ENCODE measurements around the gene IL3.

Gene IL3

GRCh38 chr5:132063090-132063911, 2.8 kb downstream of the IL3 start:
- Histone ChIP-seq H3K4me2 (ENCODE audit: low read length) (no peak overlapping the region), H3K9ac (ENCODE audit: low read depth, low read length) (no peak overlapping the region), H3K9me3 (replicated peaks; ENCODE audit: low read length) (no peaks in the 10 kb centered on the region), H3K27me3 (ENCODE audit: control insufficient read depth, insufficient read depth, low read length) (no peaks in the 10 kb centered on the region), H3K4me1 (ENCODE audit: control insufficient read depth, insufficient read depth, low read length) (peaks cover 4% of the 10 kb centered on the region), H3K4me3 (ENCODE audit: low read length) (no peak overlapping the region), H3K36me3 (ENCODE audit: insufficient read depth, low read length) (no peaks in the 10 kb centered on the region)

- Histone ChIP-seq H3K4me1 (ENCODE audit: control insufficient read depth, insufficient read depth, low read length) (peaks cover 4% of the 10 kb centered on the region), H3K9ac (ENCODE audit: low read depth, low read length) (no peak overlapping the region), H3K4me2 (ENCODE audit: low read length) (no peak overlapping the region), H3K9me3 (replicated peaks; ENCODE audit: low read length) (no peaks in the 10 kb centered on the region), H3K4me3 (ENCODE audit: low read length) (no peak overlapping the region), H3K27me3 (ENCODE audit: control insufficient read depth, insufficient read depth, low read length) (no peaks in the 10 kb centered on the region), H3K36me3 (ENCODE audit: insufficient read depth, low read length) (no peaks in the 10 kb centered on the region)
Observed at GRCh38 chr5:132064140-132064539, 3.7 kb downstream of the IL3 start.

GRCh38 chr5:132064738-132065331, 4.4 kb downstream of the IL3 start:
- no peaks in the 10 kb centered on the region for H3K27me3 ChIP-seq (ENCODE audit: control insufficient read depth, insufficient read depth, low read length)
- peaks cover 4% of the 10 kb centered on the region for H3K4me1 ChIP-seq (ENCODE audit: control insufficient read depth, insufficient read depth, low read length)
- no peak overlapping the region for H3K4me2 ChIP-seq (ENCODE audit: low read length)
- no peak overlapping the region for H3K9ac ChIP-seq (ENCODE audit: low read depth, low read length)
- no peaks in the 10 kb centered on the region for H3K36me3 ChIP-seq (ENCODE audit: insufficient read depth, low read length)
- no peaks in the 10 kb centered on the region for H3K9me3 ChIP-seq (replicated peaks; ENCODE audit: low read length)
- H3K4me3 ChIP-seq (ENCODE audit: low read length) = no peak overlapping the region

GRCh38 chr5:132065351-132065937, 5.0 kb downstream of the IL3 start:
- Histone ChIP-seq H3K27me3 (ENCODE audit: control insufficient read depth, insufficient read depth, low read length) (no peaks in the 10 kb centered on the region), H3K9me3 (replicated peaks; ENCODE audit: low read length) (no peaks in the 10 kb centered on the region), H3K36me3 (ENCODE audit: insufficient read depth, low read length) (no peaks in the 10 kb centered on the region), H3K4me2 (ENCODE audit: low read length) (no peak overlapping the region), H3K4me3 (ENCODE audit: low read length) (no peak overlapping the region), H3K4me1 (ENCODE audit: control insufficient read depth, insufficient read depth, low read length) (peaks cover 4% of the 10 kb centered on the region), H3K9ac (ENCODE audit: low read depth, low read length) (no peak overlapping the region)

GRCh38 chr5:132065951-132066701, 5.7 kb downstream of the IL3 start:
- H3K4me3 ChIP-seq (ENCODE audit: low read length) = no peak overlapping the region
- H3K9ac ChIP-seq (ENCODE audit: low read depth, low read length) = no peak overlapping the region
- no peaks in the 10 kb centered on the region for H3K9me3 ChIP-seq (replicated peaks; ENCODE audit: low read length)
- no peaks in the 10 kb centered on the region for H3K27me3 ChIP-seq (ENCODE audit: control insufficient read depth, insufficient read depth, low read length)
- H3K4me1 ChIP-seq (ENCODE audit: control insufficient read depth, insufficient read depth, low read length) = peaks cover 4% of the 10 kb centered on the region
- H3K36me3 ChIP-seq (ENCODE audit: insufficient read depth, low read length) = no peaks in the 10 kb centered on the region
- H3K4me2 ChIP-seq (ENCODE audit: low read length) = no peak overlapping the region

- Histone ChIP-seq H3K4me2 (ENCODE audit: low read length) (no peak overlapping the region), H3K4me1 (ENCODE audit: control insufficient read depth, insufficient read depth, low read length) (peaks cover 4% of the 10 kb centered on the region), H3K36me3 (ENCODE audit: insufficient read depth, low read length) (no peaks in the 10 kb centered on the region), H3K4me3 (ENCODE audit: low read length) (no peak overlapping the region), H3K9me3 (replicated peaks; ENCODE audit: low read length) (no peaks in the 10 kb centered on the region), H3K27me3 (ENCODE audit: control insufficient read depth, insufficient read depth, low read length) (no peaks in the 10 kb centered on the region), H3K9ac (ENCODE audit: low read depth, low read length) (no peak overlapping the region)
Observed at GRCh38 chr5:132066871-132067270, 6.4 kb downstream of the IL3 start.

GRCh38 chr5:132067451-132067850, 7.0 kb downstream of the IL3 start:
- Histone ChIP-seq H3K36me3 (ENCODE audit: insufficient read depth, low read length) (no peaks in the 10 kb centered on the region), H3K9me3 (replicated peaks; ENCODE audit: low read length) (no peaks in the 10 kb centered on the region), H3K4me2 (ENCODE audit: low read length) (no peak overlapping the region), H3K9ac (ENCODE audit: low read depth, low read length) (no peak overlapping the region), H3K4me1 (ENCODE audit: control insufficient read depth, insufficient read depth, low read length) (peaks cover 4% of the 10 kb centered on the region), H3K4me3 (ENCODE audit: low read length) (no peak overlapping the region), H3K27me3 (ENCODE audit: control insufficient read depth, insufficient read depth, low read length) (no peaks in the 10 kb centered on the region)

- Histone ChIP-seq H3K27me3 (ENCODE audit: control insufficient read depth, insufficient read depth, low read length) (no peaks in the 10 kb centered on the region), H3K36me3 (ENCODE audit: insufficient read depth, low read length) (no peaks in the 10 kb centered on the region), H3K4me3 (ENCODE audit: low read length) (no peak overlapping the region), H3K4me1 (ENCODE audit: control insufficient read depth, insufficient read depth, low read length) (peaks cover 7% of the 10 kb centered on the region), H3K9me3 (replicated peaks; ENCODE audit: low read length) (no peaks in the 10 kb centered on the region), H3K9ac (ENCODE audit: low read depth, low read length) (no peak overlapping the region), H3K4me2 (ENCODE audit: low read length) (no peak overlapping the region)
Observed at GRCh38 chr5:132067941-132068808, 7.7 kb downstream of the IL3 start.

- Histone ChIP-seq H3K4me2 (ENCODE audit: low read length) (no peak overlapping the region), H3K9ac (ENCODE audit: low read depth, low read length) (no peak overlapping the region)
Observed at GRCh38 chr5:132069561-132069960, 9.1 kb downstream of the IL3 start.

GRCh38 chr5:132069994-132070393, 9.5 kb downstream of the IL3 start:
- no peaks in the 10 kb centered on the region for H3K27me3 ChIP-seq (ENCODE audit: control insufficient read depth, insufficient read depth, low read length)
- H3K9ac ChIP-seq (ENCODE audit: low read depth, low read length) = no peak overlapping the region
- peaks cover 14% of the 10 kb centered on the region for H3K4me1 ChIP-seq (ENCODE audit: control insufficient read depth, insufficient read depth, low read length)
- no peak overlapping the region for H3K4me3 ChIP-seq (ENCODE audit: low read length)
- H3K36me3 ChIP-seq (ENCODE audit: insufficient read depth, low read length) = no peaks in the 10 kb centered on the region
- no peak overlapping the region for H3K4me2 ChIP-seq (ENCODE audit: low read length)
- H3K9me3 ChIP-seq (replicated peaks; ENCODE audit: low read length) = no peaks in the 10 kb centered on the region

More at GRCh38 chr5:132069561-132069960, 9.1 kb downstream of the IL3 start:
- no peaks in the 10 kb centered on the region for H3K36me3 ChIP-seq (ENCODE audit: insufficient read depth, low read length)
- H3K27me3 ChIP-seq (ENCODE audit: control insufficient read depth, insufficient read depth, low read length) = no peaks in the 10 kb centered on the region
- no peaks in the 10 kb centered on the region for H3K9me3 ChIP-seq (replicated peaks; ENCODE audit: low read length)
- H3K4me3 ChIP-seq (ENCODE audit: low read length) = no peak overlapping the region
- peaks cover 17% of the 10 kb centered on the region for H3K4me1 ChIP-seq (ENCODE audit: control insufficient read depth, insufficient read depth, low read length)

Measured in skeletal muscle satellite cell (primary cell).